HUES48 (cell line): Measurements from ENCODE around the gene MYO1D.

ENCODE experiments used
- H3K27ac ChIP-seq: one replicate; pipeline ENCODE4 v1.7.0; 2013; ENCODE audit warnings: low read depth, low read length, inconsistent platforms
- H3K27me3 ChIP-seq: 2 replicates; pipeline ENCODE4 v1.6.1; 2013; ENCODE audit warnings: mild to moderate bottlenecking, low read length; ENCODE audit not compliant: control insufficient read depth, insufficient read depth
- H3K36me3 ChIP-seq: 2 replicates; pipeline ENCODE4 v1.6.1; 2013; ENCODE audit warnings: low read length; ENCODE audit not compliant: control insufficient read depth, insufficient read depth
- H3K4me1 ChIP-seq: 2 replicates; pipeline ENCODE4 v1.6.1; 2013; ENCODE audit warnings: mild to moderate bottlenecking, low read length; ENCODE audit not compliant: control insufficient read depth, insufficient read depth
- H3K4me3 ChIP-seq: 2 replicates; pipeline ENCODE4 v1.5.1; 2013; ENCODE audit warnings: mild to moderate bottlenecking, low read depth, low read length
- H3K9ac ChIP-seq: 2 replicates; pipeline ENCODE4 v1.6.1; 2013; ENCODE audit warnings: mild to moderate bottlenecking, low read depth, low read length, moderate library complexity
- H3K9me3 ChIP-seq: 2 replicates; pipeline ENCODE4 v1.6.1; 2013; ENCODE audit warnings: low read length; ENCODE audit not compliant: control insufficient read depth, insufficient read depth

MYO1D gene

GRCh38 chr17:32575852-32576251 lies 301.1 kb downstream of the MYO1D start:
- H3K36me3 ChIP-seq = no peaks in the 10 kb centered on the region
- H3K9me3 ChIP-seq = 0 out of 2 replicates have a peak, but pooled peaks cover 3% of the 10 kb centered on the region
- no peak overlapping the region for H3K9ac ChIP-seq
- H3K4me1 ChIP-seq = no peaks in the 10 kb centered on the region
- no peak overlapping the region for H3K4me3 ChIP-seq
- no peak overlapping the region for H3K27ac ChIP-seq
- no peaks in the 10 kb centered on the region for H3K27me3 ChIP-seq

GRCh38 chr17:32570081-32570396 lies 306.9 kb downstream of the MYO1D start:
- H3K9me3 ChIP-seq = no peaks in the 10 kb centered on the region
- H3K4me3 ChIP-seq = no peak overlapping the region
- H3K9ac ChIP-seq = no peak overlapping the region
- H3K36me3 ChIP-seq = no peaks in the 10 kb centered on the region
- peaks cover 16% of the 10 kb centered on the region; the same call in 1 of the 2 replicates for H3K4me1 ChIP-seq
- H3K27ac ChIP-seq = no peak overlapping the region
- no peaks in the 10 kb centered on the region for H3K27me3 ChIP-seq

DNA sequence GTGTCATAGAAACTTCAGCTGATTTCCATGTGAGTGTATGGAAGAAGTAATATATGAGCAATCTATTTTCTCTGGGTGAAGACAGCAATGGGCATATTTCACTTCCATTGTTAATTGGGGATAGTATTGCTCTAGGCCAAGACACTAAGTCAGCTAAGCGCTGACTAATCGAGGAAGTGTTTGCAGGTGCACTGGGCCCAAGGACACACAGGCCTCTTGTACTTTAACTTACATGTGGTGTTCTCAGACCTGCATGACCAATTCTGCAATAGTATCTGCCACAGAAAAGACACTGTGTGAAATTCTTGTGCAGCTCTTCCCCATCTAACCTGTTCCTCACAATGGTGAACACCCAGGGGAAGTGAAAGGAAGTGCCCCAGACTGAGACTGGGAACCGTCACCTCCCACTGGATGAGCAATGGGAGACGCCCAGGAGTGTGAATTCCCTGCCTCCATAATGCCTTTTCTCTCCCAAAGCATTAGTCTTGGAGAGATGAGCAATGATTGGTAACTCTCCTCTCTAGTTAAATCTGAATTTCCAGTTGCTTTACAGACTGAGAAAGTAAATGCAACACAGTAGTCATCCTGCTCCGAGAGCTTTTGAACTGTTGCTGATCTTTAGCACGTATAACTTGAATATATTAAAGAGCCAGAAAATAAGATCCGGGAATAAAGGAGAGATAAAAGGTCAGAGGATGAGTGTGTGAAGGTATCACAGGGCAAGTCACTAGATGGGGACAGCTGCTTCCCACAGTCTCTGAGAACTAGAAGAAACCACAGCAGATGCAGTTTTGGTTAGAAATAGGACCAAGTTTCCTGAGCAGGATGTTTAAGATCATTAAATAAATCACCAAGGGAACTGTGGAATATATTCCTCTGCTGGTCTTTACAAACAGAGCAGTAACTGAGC lies 307.5 kb downstream of the MYO1D start:
- H3K9ac ChIP-seq = no peak overlapping the region
- no peaks in the 10 kb centered on the region for H3K36me3 ChIP-seq
- H3K27me3 ChIP-seq = no peaks in the 10 kb centered on the region
- no peaks in the 10 kb centered on the region for H3K9me3 ChIP-seq
- H3K4me3 ChIP-seq = no peak overlapping the region
- H3K27ac ChIP-seq = no peak overlapping the region
- peaks cover 16% of the 10 kb centered on the region; the same call in 1 of the 2 replicates for H3K4me1 ChIP-seq

GRCh38 chr17:32568705-32569104 lies 308.2 kb downstream of the MYO1D start:
- H3K36me3 ChIP-seq = no peaks in the 10 kb centered on the region
- no peak overlapping the region for H3K4me3 ChIP-seq
- H3K9me3 ChIP-seq = no peaks in the 10 kb centered on the region
- peaks cover 16% of the 10 kb centered on the region; the same call in 1 of the 2 replicates for H3K4me1 ChIP-seq
- no peak overlapping the region for H3K9ac ChIP-seq
- H3K27ac ChIP-seq = no peak overlapping the region
- H3K27me3 ChIP-seq = no peaks in the 10 kb centered on the region

- no peak overlapping the region for H3K9ac ChIP-seq
- no peak overlapping the region for H3K4me3 ChIP-seq
- H3K4me1 ChIP-seq = peaks cover 16% of the 10 kb centered on the region; the same call in 1 of the 2 replicates
- H3K27me3 ChIP-seq = no peaks in the 10 kb centered on the region
- H3K9me3 ChIP-seq = no peaks in the 10 kb centered on the region
- no peak overlapping the region for H3K27ac ChIP-seq
- no peaks in the 10 kb centered on the region for H3K36me3 ChIP-seq
These were observed 309.4 kb downstream of the MYO1D start for GRCh38 chr17:32567511-32567910.

- no peaks in the 10 kb centered on the region for H3K36me3 ChIP-seq
- H3K4me3 ChIP-seq = no peak overlapping the region
- peaks cover 16% of the 10 kb centered on the region; the same call in 1 of the 2 replicates for H3K4me1 ChIP-seq
- H3K27me3 ChIP-seq = no peaks in the 10 kb centered on the region
- no peaks in the 10 kb centered on the region for H3K9me3 ChIP-seq
- no peak overlapping the region for H3K27ac ChIP-seq
- H3K9ac ChIP-seq = no peak overlapping the region
These were observed 309.8 kb downstream of the MYO1D start for GRCh38 chr17:32567086-32567485.

- H3K4me1 ChIP-seq = peaks cover 16% of the 10 kb centered on the region; the same call in 1 of the 2 replicates
- H3K27ac ChIP-seq = no peak overlapping the region
- no peaks in the 10 kb centered on the region for H3K27me3 ChIP-seq
- no peaks in the 10 kb centered on the region for H3K36me3 ChIP-seq
- H3K4me3 ChIP-seq = no peak overlapping the region
- H3K9me3 ChIP-seq = no peaks in the 10 kb centered on the region
- no peak overlapping the region for H3K9ac ChIP-seq
These were observed 310.6 kb downstream of the MYO1D start for GRCh38 chr17:32566303-32566702.

DNA sequence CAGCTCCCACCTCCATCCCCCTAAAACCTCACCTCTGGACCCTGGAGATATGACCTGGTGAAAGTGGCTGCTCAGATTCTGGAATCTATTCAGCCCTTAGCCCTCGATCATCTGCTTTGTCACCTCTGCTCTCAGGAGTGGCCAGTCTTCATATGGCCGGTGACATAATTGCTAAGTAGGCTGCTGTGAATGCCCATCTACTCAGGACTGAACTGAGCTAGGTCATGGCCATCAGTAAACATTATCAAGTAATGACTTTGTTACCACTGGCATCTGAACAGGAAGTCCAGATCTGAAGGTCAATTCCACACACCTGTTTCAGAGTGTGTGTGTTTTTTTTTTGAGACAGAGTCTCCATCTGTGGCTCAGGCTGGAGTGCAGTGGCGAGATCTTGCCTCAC lies 311.5 kb downstream of the MYO1D start:
- no peak overlapping the region for H3K9ac ChIP-seq
- no peak overlapping the region for H3K4me3 ChIP-seq
- no peak overlapping the region for H3K27ac ChIP-seq
- H3K27me3 ChIP-seq = no peaks in the 10 kb centered on the region
- no peaks in the 10 kb centered on the region for H3K9me3 ChIP-seq
- no peaks in the 10 kb centered on the region for H3K36me3 ChIP-seq
- H3K4me1 ChIP-seq = peaks cover 16% of the 10 kb centered on the region; the same call in 1 of the 2 replicates

- H3K27ac ChIP-seq = no peak overlapping the region
- H3K4me3 ChIP-seq = no peak overlapping the region
- no peak overlapping the region for H3K9ac ChIP-seq
- H3K4me1 ChIP-seq = peaks cover 12% of the 10 kb centered on the region; the same call in 1 of the 2 replicates
- no peaks in the 10 kb centered on the region for H3K36me3 ChIP-seq
- no peaks in the 10 kb centered on the region for H3K27me3 ChIP-seq
- H3K9me3 ChIP-seq = no peaks in the 10 kb centered on the region
These were observed 312.6 kb downstream of the MYO1D start for GRCh38 chr17:32564325-32564724.

DNA sequence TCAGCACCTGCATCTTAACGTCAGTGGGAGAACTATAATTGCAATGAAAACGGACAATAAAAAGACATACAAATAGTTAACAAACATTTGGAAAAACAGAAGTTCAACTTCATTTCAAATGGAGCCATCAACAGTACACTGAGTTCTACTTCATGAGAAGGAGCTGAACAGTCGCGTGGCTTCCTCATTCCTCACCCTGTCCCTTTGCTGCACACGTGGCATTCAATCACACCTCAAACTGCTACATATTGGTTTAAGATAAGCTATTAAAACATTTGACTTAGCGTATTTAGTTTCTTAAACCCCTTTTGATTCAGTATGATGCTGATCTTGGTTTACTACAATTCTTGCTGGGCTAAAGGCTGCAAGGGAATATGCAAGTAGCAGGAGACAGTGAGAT lies 313.3 kb downstream of the MYO1D start:
- Histone ChIP-seq H3K27ac (no peak overlapping the region), H3K4me3 (no peak overlapping the region), H3K9ac (no peak overlapping the region), H3K27me3 (no peaks in the 10 kb centered on the region), H3K4me1 (peaks cover 12% of the 10 kb centered on the region; the same call in 1 of the 2 replicates), H3K36me3 (no peaks in the 10 kb centered on the region), H3K9me3 (no peaks in the 10 kb centered on the region)

GRCh38 chr17:32558997-32559650 lies 317.8 kb downstream of the MYO1D start:
- H3K9me3 ChIP-seq = no peaks in the 10 kb centered on the region
- H3K27ac ChIP-seq = no peak overlapping the region
- no peaks in the 10 kb centered on the region for H3K36me3 ChIP-seq
- H3K4me1 ChIP-seq = peaks cover 6% of the 10 kb centered on the region; the same call in 1 of the 2 replicates
- no peaks in the 10 kb centered on the region for H3K27me3 ChIP-seq
- no peak overlapping the region for H3K4me3 ChIP-seq
- no peak overlapping the region for H3K9ac ChIP-seq
